ENCODE results near the gene CEP57L1.

DNA sequence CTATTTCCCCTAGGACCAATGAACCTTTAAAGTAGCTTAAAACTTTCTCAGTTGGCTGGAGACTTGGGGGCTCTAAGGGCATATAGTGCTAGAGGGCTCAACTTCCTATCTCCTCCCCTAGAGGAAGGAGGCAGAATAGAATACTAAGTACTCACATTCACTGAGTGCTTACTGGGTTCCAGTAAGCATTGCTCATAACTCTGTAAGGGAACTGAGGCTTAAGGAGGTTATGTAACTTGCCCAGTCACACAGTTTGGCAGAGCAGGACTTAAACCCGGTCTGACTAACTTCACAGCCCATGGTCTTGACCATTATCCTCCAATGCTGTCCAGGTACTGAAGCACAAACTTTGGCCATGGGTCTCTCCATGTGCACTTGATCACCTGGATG lies 13.1 kb upstream of the CEP57L1 start:
- TF ChIP-seq EP300 (IDR thresholded peaks at IDR 0.05) (no peak), POLR2A (IDR thresholded peaks at IDR 0.05) (no peak)
- TF ChIP-seq, protein P1, sequence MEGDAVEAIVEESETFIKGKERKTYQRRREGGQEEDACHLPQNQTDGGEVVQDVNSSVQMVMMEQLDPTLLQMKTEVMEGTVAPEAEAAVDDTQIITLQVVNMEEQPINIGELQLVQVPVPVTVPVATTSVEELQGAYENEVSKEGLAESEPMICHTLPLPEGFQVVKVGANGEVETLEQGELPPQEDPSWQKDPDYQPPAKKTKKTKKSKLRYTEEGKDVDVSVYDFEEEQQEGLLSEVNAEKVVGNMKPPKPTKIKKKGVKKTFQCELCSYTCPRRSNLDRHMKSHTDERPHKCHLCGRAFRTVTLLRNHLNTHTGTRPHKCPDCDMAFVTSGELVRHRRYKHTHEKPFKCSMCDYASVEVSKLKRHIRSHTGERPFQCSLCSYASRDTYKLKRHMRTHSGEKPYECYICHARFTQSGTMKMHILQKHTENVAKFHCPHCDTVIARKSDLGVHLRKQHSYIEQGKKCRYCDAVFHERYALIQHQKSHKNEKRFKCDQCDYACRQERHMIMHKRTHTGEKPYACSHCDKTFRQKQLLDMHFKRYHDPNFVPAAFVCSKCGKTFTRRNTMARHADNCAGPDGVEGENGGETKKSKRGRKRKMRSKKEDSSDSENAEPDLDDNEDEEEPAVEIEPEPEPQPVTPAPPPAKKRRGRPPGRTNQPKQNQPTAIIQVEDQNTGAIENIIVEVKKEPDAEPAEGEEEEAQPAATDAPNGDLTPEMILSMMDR (IDR thresholded peaks at IDR 0.05), result no peak

All from suprapubic skin (tissue), 3 donors.